ENCODE data around the gene OBSCN. TPM values are rescaled to one million over a fixed set of nuclear protein-coding genes. Genes with fewer than 3 reads are reported as not detected.

OBSCN gene
- total and polyA plus RNA-seq, 2 of the 4 experiments (the other 2 are of a cell fraction), result 4.1 to 9.5 TPM

DNA sequence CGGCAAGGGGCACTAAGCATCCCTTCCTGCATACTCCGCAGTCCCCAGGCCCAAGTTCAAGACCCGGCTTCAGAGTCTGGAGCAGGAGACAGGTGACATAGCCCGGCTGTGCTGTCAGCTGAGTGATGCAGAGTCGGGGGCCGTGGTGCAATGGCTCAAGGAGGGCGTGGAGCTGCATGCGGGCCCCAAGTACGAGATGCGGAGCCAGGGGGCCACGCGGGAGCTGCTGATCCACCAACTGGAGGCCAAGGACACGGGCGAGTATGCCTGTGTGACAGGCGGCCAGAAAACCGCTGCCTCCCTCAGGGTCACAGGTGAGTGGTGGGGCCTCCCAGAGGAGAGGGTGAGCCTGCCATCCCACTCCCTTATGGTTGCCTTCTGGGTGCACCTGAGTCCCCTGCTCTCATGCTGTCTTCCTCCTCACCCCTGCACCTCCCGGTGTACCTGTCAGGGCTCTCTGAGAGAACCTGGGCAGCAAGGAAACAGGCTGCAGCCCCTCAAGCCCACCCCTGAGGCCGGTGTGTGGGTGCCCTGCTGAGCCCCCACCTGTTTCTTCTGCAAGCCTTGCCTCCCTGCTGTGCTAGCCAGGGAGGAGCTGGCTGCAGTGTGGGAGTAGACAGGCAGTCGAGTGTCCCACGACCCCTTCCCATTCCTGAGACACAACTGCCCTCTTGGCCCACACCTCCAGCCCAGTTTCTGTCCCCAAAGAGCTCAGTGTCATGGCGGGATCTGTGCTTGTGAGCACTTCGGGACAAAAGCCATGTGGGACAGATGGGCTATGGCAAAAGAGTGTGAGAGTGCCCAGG lies 99.6 kb downstream of the OBSCN start:
- peaks cover 13% of the 10 kb centered on the region; the same call in 1 of the 2 replicates for H3K36me3 ChIP-seq (ENCODE audit: control insufficient read depth, insufficient read depth, low read length)
- H4K5ac ChIP-seq (ENCODE audit: low read depth, low read length), result no peak overlapping the region
- CTCF ChIA-PET, result no interaction called here
- no peaks in the 10 kb centered on the region for H3K4me1 ChIP-seq (ENCODE audit: control insufficient read depth, insufficient read depth, low read length)
- H3K4ac ChIP-seq (ENCODE audit: low read depth, low read length), result no peak overlapping the region
- peak overlapping the region; percentile 16 for H2AK9ac ChIP-seq (replicated peaks; ENCODE audit: low read depth, low read length, poor library complexity)
- no peak overlapping the region for H3K56ac ChIP-seq (ENCODE audit: extremely low read depth, insufficient read depth, low read length)
- intact Hi-C loops (cut with micrococcal nuclease) (no loop called here), in situ Hi-C loops (cut with MboI; ENCODE audit: low sequenced_read_pairs) (no loop called here), dilution Hi-C loops (cut with HindIII; ENCODE audit: low sequenced_read_pairs, unreplicated experiment) (no loop called here)
- H4K91ac ChIP-seq (ENCODE audit: insufficient read depth, low read depth, low read length), result no peak overlapping the region
- POLR2A ChIA-PET (ENCODE audit: unreplicated experiment), result no interaction called here
- H3K14ac ChIP-seq (replicated peaks; ENCODE audit: low read depth, low read length), result no peak overlapping the region
- ATAC-seq (ENCODE audit: low read depth), result no peak
- no peak overlapping the region for H2BK20ac ChIP-seq (ENCODE audit: low read depth, low read length)
- H2AK5ac ChIP-seq (ENCODE audit: low read depth, low read length), result no peak overlapping the region
- no peak overlapping the region for H2BK5ac ChIP-seq (ENCODE audit: low read depth, low read length, poor library complexity, severe bottlenecking)
- no peak overlapping the region for H2BK15ac ChIP-seq (ENCODE audit: low read depth, low read length)
- no peaks in the 10 kb centered on the region for H3K9me1 ChIP-seq (ENCODE audit: insufficient read depth, low read length)
- no peak overlapping the region for H3K9ac ChIP-seq (ENCODE audit: low read depth, low read length)
- H4K20me1 ChIP-seq (ENCODE audit: insufficient read depth, low read length), result no peaks in the 10 kb centered on the region
- TF ChIP-seq RAD21 (IDR thresholded peaks at IDR 0.05; ENCODE audit: low read length) (no peak), BHLHE40 (IDR thresholded peaks at IDR 0.05; ENCODE audit: low read depth, low read length) (no peak), POLR2A (IDR thresholded peaks at IDR 0.05; ENCODE audit: low read depth, low read length) (no peak), FOS (IDR thresholded peaks at IDR 0.05; ENCODE audit: low read depth, low read length) (no peak)
- TF ChIP-seq, protein P1, sequence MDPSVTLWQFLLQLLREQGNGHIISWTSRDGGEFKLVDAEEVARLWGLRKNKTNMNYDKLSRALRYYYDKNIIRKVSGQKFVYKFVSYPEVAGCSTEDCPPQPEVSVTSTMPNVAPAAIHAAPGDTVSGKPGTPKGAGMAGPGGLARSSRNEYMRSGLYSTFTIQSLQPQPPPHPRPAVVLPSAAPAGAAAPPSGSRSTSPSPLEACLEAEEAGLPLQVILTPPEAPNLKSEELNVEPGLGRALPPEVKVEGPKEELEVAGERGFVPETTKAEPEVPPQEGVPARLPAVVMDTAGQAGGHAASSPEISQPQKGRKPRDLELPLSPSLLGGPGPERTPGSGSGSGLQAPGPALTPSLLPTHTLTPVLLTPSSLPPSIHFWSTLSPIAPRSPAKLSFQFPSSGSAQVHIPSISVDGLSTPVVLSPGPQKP (IDR thresholded peaks at IDR 0.05; ENCODE audit: borderline replicate concordance, low read depth, low read length), result no peak
- H4K8ac ChIP-seq (ENCODE audit: low read depth in 2 of 2, low read length in 2 of 2), result no peak overlapping the region
- H3K27me3 ChIP-seq (ENCODE audit: control insufficient read depth, insufficient read depth, low read length), result no peaks in the 10 kb centered on the region
- H2AFZ ChIP-seq (replicated peaks; ENCODE audit: low read length, poor library complexity), result no peak overlapping the region
- H3K27ac ChIP-seq (ENCODE audit: insufficient read depth, low read length), result no peak overlapping the region
- H3K23ac ChIP-seq (ENCODE audit: low read depth, low read length), result no peak overlapping the region
- no peaks in the 10 kb centered on the region for H3K79me1 ChIP-seq (ENCODE audit: low read depth in 1 of 2, low read length in 2 of 2)
- DNase-seq, result no peak
- BruUV-seq (replicated peaks), result no TSS peak
- no peak overlapping the region for H3K18ac ChIP-seq (ENCODE audit: low read depth, low read length)
- H2BK120ac ChIP-seq (ENCODE audit: low read depth, low read length), result no peak overlapping the region
- no peak overlapping the region for H3K4me3 ChIP-seq (ENCODE audit: insufficient read depth, low read depth, low read length)
- no peak overlapping the region for H3K4me2 ChIP-seq (ENCODE audit: low read depth, low read length)
- peaks cover 17% of the 10 kb centered on the region for H3K9me3 ChIP-seq (ENCODE audit: control insufficient read depth, insufficient read depth, low read length)
- 66% methylated on average over 13 of the region's 22 CpGs; no CpG with 5 or more reads in 1 of the 2 experiments for WGBS, 2 experiments (ENCODE audit: extremely low coverage in 2 of 2, insufficient read length in 1 of 2)
